Astrocyte (in vitro differentiated cells and primary cell): Measurements from ENCODE around the gene TMEM220. TPM values are rescaled to one million over a fixed set of nuclear protein-coding genes. Genes with fewer than 3 reads are reported as not detected.

Source experiments
- DNase-seq: peaks from one replicate; pipeline ENCODE4 v3.0.0-alpha.2; 2010; ENCODE audit warnings: low read depth
- FAIRE-seq: peaks from 2 replicates; lab custom pipeline; 2011; peaks lifted over from hg19 to GRCh38; lab: Jason Lieb, UNC
- H2AFZ ChIP-seq: 2 replicates; pipeline ENCODE4 v1.6.0; 2012; ENCODE audit warnings: low read depth, low read length, inconsistent platforms
- H3K27ac ChIP-seq: 2 replicates; pipeline ENCODE4 v1.5.1; 2011; ENCODE audit warnings: low read depth, low read length, inconsistent platforms
- H3K27me3 ChIP-seq: 2 replicates; pipeline ENCODE4 v1.6.0; 2011; ENCODE audit warnings: low read length, inconsistent platforms; ENCODE audit not compliant: insufficient read depth
- H3K36me3 ChIP-seq: 2 replicates; pipeline ENCODE4 v1.5.1; 2011; ENCODE audit warnings: low read length, inconsistent platforms; ENCODE audit not compliant: insufficient read depth
- H3K4me1 ChIP-seq: 2 replicates; pipeline ENCODE4 v1.5.1; 2011; ENCODE audit warnings: low read length, inconsistent platforms; ENCODE audit not compliant: insufficient read depth
- H3K4me2 ChIP-seq: 2 replicates; pipeline ENCODE4 v1.6.0; 2012; ENCODE audit warnings: low read length, inconsistent platforms
- H3K4me3 ChIP-seq: 2 replicates; pipeline ENCODE4 v1.5.1; 2011; ENCODE audit warnings: low read depth, mild to moderate bottlenecking, low read length, inconsistent platforms; ENCODE audit not compliant: insufficient read depth
- H3K79me2 ChIP-seq: 2 replicates; pipeline ENCODE4 v1.6.0; 2012; ENCODE audit warnings: mild to moderate bottlenecking, low read length, inconsistent platforms; ENCODE audit not compliant: insufficient read depth
- H3K9ac ChIP-seq: 2 replicates; pipeline ENCODE4 v1.6.0; 2012; ENCODE audit warnings: mild to moderate bottlenecking, low read length, inconsistent platforms
- H3K9me3 ChIP-seq: 2 replicates; pipeline ENCODE4 v1.5.1; 2012; ENCODE audit warnings: low read depth, mild to moderate bottlenecking, low read length, inconsistent platforms; ENCODE audit not compliant: insufficient read depth
- H4K20me1 ChIP-seq: 2 replicates; pipeline ENCODE4 v1.6.0; 2012; ENCODE audit warnings: low read length, inconsistent platforms; ENCODE audit not compliant: insufficient read depth
- H3K27ac Mint-ChIP-seq: one replicate; pipeline ENCODE4 v1.8.0; 2021; ENCODE audit warnings: mild to moderate bottlenecking, mixed read lengths; ENCODE audit not compliant: unreplicated experiment
- H3K27me3 Mint-ChIP-seq: one replicate; pipeline ENCODE4 v1.8.0; 2021; ENCODE audit warnings: low read depth, mixed read lengths; ENCODE audit not compliant: unreplicated experiment
- H3K36me3 Mint-ChIP-seq: one replicate; pipeline ENCODE4 v1.8.0; 2021; ENCODE audit warnings: low read depth, mixed read lengths; ENCODE audit not compliant: unreplicated experiment
- H3K4me1 Mint-ChIP-seq: one replicate; pipeline ENCODE4 v1.8.0; 2021; ENCODE audit warnings: low read depth, mixed read lengths; ENCODE audit not compliant: unreplicated experiment
- H3K4me3 Mint-ChIP-seq: one replicate; pipeline ENCODE4 v1.8.0; 2021; ENCODE audit warnings: mild to moderate bottlenecking, moderate library complexity, mixed read lengths; ENCODE audit not compliant: unreplicated experiment
- H3K9me3 Mint-ChIP-seq: one replicate; pipeline ENCODE4 v1.8.0; 2021; ENCODE audit warnings: mild to moderate bottlenecking, mixed read lengths; ENCODE audit not compliant: unreplicated experiment
- CTCF ChIP-seq: IDR thresholded peaks from 2 replicates; pipeline ENCODE4 v1.5.1; 2011; ENCODE audit warnings: low read depth, mild to moderate bottlenecking, inconsistent platforms, low read length, moderate library complexity; ENCODE audit not compliant: insufficient read depth
- EZH2 ChIP-seq: IDR thresholded peaks from 2 replicates; pipeline ENCODE4 v1.6.1; 2012; ENCODE audit warnings: mild to moderate bottlenecking, low read length, inconsistent platforms; ENCODE audit not compliant: insufficient read depth
- total RNA-seq: library from RNA; stranded (reverse); gene quantifications from 2 replicates; pipeline ENCODE4 v1.2.1, GENCODE V29; 2021

Gene TMEM220
- total RNA-seq, 1 donor from 2014 or later: 1.0 TPM

DNA sequence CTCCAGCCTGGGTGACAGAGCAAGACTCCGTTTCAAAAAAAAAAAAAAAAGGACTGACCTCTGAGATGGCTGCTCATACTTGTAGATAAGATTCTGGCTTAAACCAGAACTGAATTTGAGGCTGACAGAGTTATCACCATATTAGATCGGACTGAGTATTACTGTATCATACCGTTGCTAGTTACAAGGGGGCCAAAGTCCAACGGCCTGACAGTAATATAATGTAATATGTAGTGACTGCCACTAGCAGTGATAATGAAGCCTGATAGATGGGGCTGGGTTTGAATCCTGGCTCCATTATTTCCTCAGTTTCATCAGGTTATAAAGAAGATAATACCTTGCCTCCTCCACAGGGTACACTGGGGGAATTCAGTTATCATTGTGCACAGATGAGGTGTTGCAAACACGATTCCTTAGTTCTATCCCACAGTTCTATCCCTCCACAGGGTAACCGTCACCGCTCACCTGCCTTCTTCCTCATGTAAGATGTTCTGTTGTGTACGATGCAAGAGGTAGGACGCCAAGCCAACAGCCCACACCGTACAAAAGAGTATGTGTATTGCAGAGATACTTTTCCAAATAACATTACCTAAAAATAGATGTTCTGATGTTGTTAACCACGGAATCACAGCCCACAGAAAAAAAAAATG, 5.2 kb downstream of the TMEM220 start:
- no peak overlapping the region for H3K9ac ChIP-seq
- no peak overlapping the region for H3K27ac ChIP-seq
- no peak for TF ChIP-seq EZH2
- no peak for TF ChIP-seq CTCF
- FAIRE-seq: no peak
- Mint-ChIP-seq H3K27ac (no peak overlapping the region), H3K9me3 (no peaks in the 10 kb centered on the region), H3K4me3 (no peak overlapping the region), H3K27me3 (no peaks in the 10 kb centered on the region), H3K4me1 (no peaks in the 10 kb centered on the region), H3K36me3 (no peaks in the 10 kb centered on the region)
- no peaks in the 10 kb centered on the region for H3K36me3 ChIP-seq
- H3K4me1 ChIP-seq: no peaks in the 10 kb centered on the region
- no peaks in the 10 kb centered on the region for H4K20me1 ChIP-seq
- no peak overlapping the region for H2AFZ ChIP-seq
- DNase-seq: no peak
- no peak overlapping the region for H3K4me2 ChIP-seq
- H3K27me3 ChIP-seq: no peaks in the 10 kb centered on the region
- H3K9me3 ChIP-seq: no peaks in the 10 kb centered on the region
- no peaks in the 10 kb centered on the region for H3K79me2 ChIP-seq
- no peak overlapping the region for H3K4me3 ChIP-seq

GRCh38 chr17:10718547-10718946, 11.3 kb downstream of the TMEM220 start:
- Mint-ChIP-seq H3K27me3 (no peaks in the 10 kb centered on the region), H3K4me3 (no peak overlapping the region), H3K9me3 (no peaks in the 10 kb centered on the region), H3K27ac (no peak overlapping the region), H3K36me3 (no peaks in the 10 kb centered on the region), H3K4me1 (no peaks in the 10 kb centered on the region)
- Histone ChIP-seq H3K36me3 (no peaks in the 10 kb centered on the region), H3K79me2 (no peaks in the 10 kb centered on the region), H3K9ac (no peak overlapping the region), H2AFZ (no peak overlapping the region), H4K20me1 (no peaks in the 10 kb centered on the region), H3K9me3 (no peaks in the 10 kb centered on the region), H3K4me2 (no peak overlapping the region), H3K4me1 (no peaks in the 10 kb centered on the region), H3K4me3 (no peak overlapping the region), H3K27ac (no peak overlapping the region), H3K27me3 (no peaks in the 10 kb centered on the region)
- FAIRE-seq (no peak), DNase-seq (no peak)
- TF ChIP-seq EZH2 (no peak), CTCF (no peak)

GRCh38 chr17:10716218-10716617, 13.6 kb downstream of the TMEM220 start:
- H3K9me3 ChIP-seq: no peaks in the 10 kb centered on the region
- no peaks in the 10 kb centered on the region for H3K79me2 ChIP-seq
- TF ChIP-seq EZH2 (no peak), CTCF (no peak)
- FAIRE-seq (no peak), DNase-seq (no peak)
- H3K4me1 Mint-ChIP-seq: no peaks in the 10 kb centered on the region
- H3K9me3 Mint-ChIP-seq: no peaks in the 10 kb centered on the region
- no peak overlapping the region for H3K4me3 Mint-ChIP-seq
- no peak overlapping the region for H2AFZ ChIP-seq
- no peak overlapping the region for H3K27ac ChIP-seq
- no peaks in the 10 kb centered on the region for H3K36me3 Mint-ChIP-seq
- no peaks in the 10 kb centered on the region for H3K27me3 ChIP-seq
- H3K36me3 ChIP-seq: peaks cover 14% of the 10 kb centered on the region
- H3K4me1 ChIP-seq: no peaks in the 10 kb centered on the region
- H3K4me3 ChIP-seq: no peak overlapping the region
- no peak overlapping the region for H3K4me2 ChIP-seq
- no peak overlapping the region for H3K9ac ChIP-seq
- H3K27me3 Mint-ChIP-seq: no peaks in the 10 kb centered on the region
- no peak overlapping the region for H3K27ac Mint-ChIP-seq
- no peaks in the 10 kb centered on the region for H4K20me1 ChIP-seq
